K562 (cell line): ENCODE data around the gene NRP2. TPM values are rescaled to one million over a fixed set of nuclear protein-coding genes. Genes with fewer than 3 reads are reported as not detected.

Experiments
- ATAC-seq: fragments of 200-7000 bp; cut with Tn5 transposase; 3 replicates; pipeline ENCODE4 v1.9.1; 2020; ENCODE audit warnings: moderate library complexity
- BruUV-seq: library from RNA; stranded (reverse); fragments of 400-500 nt; replicated peaks from 2 replicates; lab custom pipeline; 2021; lab: Mats Ljungman, UMichigan
- CTCF ChIA-PET: fragments of 300-600 bp; formaldehyde crosslinking; extraction: SDS; loops from one replicate; lab custom pipeline; 2021; ENCODE audit warnings: low intra/inter-chr PET ratio; lab: Yijun Ruan, JAX
- POLR2A ChIA-PET: fragments of 300-600, 350-650 bp; sonication (Branson Sonifier 250); formaldehyde crosslinking; extraction: SDS; loops from one replicate; lab custom pipeline; 2021; ENCODE audit warnings: antibody characterized with exemption, inconsistent platforms; lab: Yijun Ruan, JAX
- DNase-seq, 4 experiments: peaks; one replicate each; pipeline versions ENCODE4 v3.0.0 to v3.0.0-alpha.2; 2011 to 2018; ENCODE audit warnings: low spot score in 3 of 4, mixed read lengths in 3 of 4; ENCODE audit errors: extremely low read depth in 1 of 4
- FAIRE-seq: peaks from 2 replicates; lab custom pipeline; 2011; peaks lifted over from hg19 to GRCh38; lab: Jason Lieb, UNC
- H2AFZ ChIP-seq: 2 replicates; pipeline ENCODE4 v1.6.0; 2011; ENCODE audit warnings: low read depth, low read length, control low read depth, inconsistent platforms
- H3K27ac ChIP-seq: fragments of 200-600 bp; 3 replicates; pipeline ENCODE4 v1.8.0; 2011; ENCODE audit warnings: low read depth, mild to moderate bottlenecking, control low read depth, inconsistent platforms, low read length, moderate library complexity, mixed read lengths; ENCODE audit errors: extremely low read depth
- H3K27me3 ChIP-seq, 2 experiments: fragments of 300-600 bp in 1 of 2; 2 replicates in 1 of 2; 3 replicates in 1 of 2; pipeline versions ENCODE4 v1.6.0 to v1.8.0; 2011; ENCODE audit warnings: inconsistent platforms in 2 of 2, low read length in 2 of 2, mild to moderate bottlenecking in 1 of 2, mixed read lengths in 1 of 2, moderate library complexity in 1 of 2; ENCODE audit not compliant: control insufficient read depth in 2 of 2, insufficient read depth in 2 of 2
- H3K36me3 ChIP-seq: fragments of 300-600 bp; 3 replicates; pipeline ENCODE4 v1.8.0; 2011; ENCODE audit warnings: mild to moderate bottlenecking, low read length, inconsistent platforms; ENCODE audit not compliant: control insufficient read depth, insufficient read depth
- H3K4me1 ChIP-seq, 2 experiments: fragments of 200-600 bp in 1 of 2; replicated peaks in 1 of 2; 2 replicates in 1 of 2; 3 replicates in 1 of 2; pipeline versions ENCODE4 v1.5.1 to v1.8.0; 2011; ENCODE audit warnings: inconsistent platforms in 2 of 2, low read length in 2 of 2, mild to moderate bottlenecking in 1 of 2, mixed read lengths in 1 of 2, moderate library complexity in 1 of 2; ENCODE audit not compliant: control insufficient read depth in 2 of 2, insufficient read depth in 2 of 2
- H3K4me2 ChIP-seq: 2 replicates; pipeline ENCODE4 v1.6.1; 2011; ENCODE audit warnings: low read length, control low read depth, inconsistent platforms, mixed read lengths; ENCODE audit not compliant: insufficient read depth
- H3K4me3 ChIP-seq: fragments of 200-600 bp; sonication (generic), shearing (Covaris generic); 2 replicates; pipeline ENCODE4 v1.5.1; 2016; ENCODE audit warnings: control low read depth, inconsistent platforms
- H3K79me2 ChIP-seq: fragments of 200-600 bp; 3 replicates; pipeline ENCODE4 v1.8.0; 2011; ENCODE audit warnings: low read length, inconsistent platforms; ENCODE audit not compliant: control insufficient read depth, insufficient read depth
- H3K9ac ChIP-seq, 2 experiments: 2 replicates each; pipeline versions ENCODE4 v1.6.0 to v1.6.1; 2011; ENCODE audit warnings: low read depth in 2 of 2, low read length in 2 of 2, control low read depth in 1 of 2, inconsistent platforms in 1 of 2, mild to moderate bottlenecking in 1 of 2, mixed read lengths in 1 of 2; ENCODE audit not compliant: insufficient read depth in 1 of 2
- H3K9me1 ChIP-seq: one replicate; pipeline ENCODE4 v1.6.0; 2011; ENCODE audit warnings: inconsistent platforms, mild to moderate bottlenecking, low read length, moderate library complexity; ENCODE audit not compliant: control insufficient read depth, insufficient read depth
- H3K9me3 ChIP-seq: replicated peaks from 2 replicates; pipeline ENCODE4 v1.5.1; 2011; ENCODE audit warnings: low read depth, low read length, inconsistent platforms; ENCODE audit not compliant: control insufficient read depth, insufficient read depth
- H4K20me1 ChIP-seq: replicated peaks from 2 replicates; pipeline ENCODE4 v1.6.1; 2011; ENCODE audit warnings: low read length, inconsistent platforms, mixed read lengths; ENCODE audit not compliant: control insufficient read depth, insufficient read depth
- C11orf30 ChIP-seq: fragments of 450-650 bp; IDR thresholded peaks from 2 replicates; pipeline ENCODE4 v1.6.1; 2016; ENCODE audit warnings: low read depth, mild to moderate bottlenecking
- CHD1 ChIP-seq: fragments of 200-600 bp; sonication (generic); IDR thresholded peaks from one replicate; pipeline ENCODE4 v1.6.1; 2012; ENCODE audit warnings: mild to moderate bottlenecking, moderate library complexity, low read length, inconsistent platforms
- MAFF ChIP-seq: IDR thresholded peaks from 2 replicates; pipeline ENCODE4 v1.6.1; 2012; ENCODE audit warnings: low read length, improper control_type of control experiment
- MAFG ChIP-seq: fragments of 450-650 bp; conservative IDR thresholded peaks from 2 replicates; pipeline ENCODE4 v1.6.1; 2016; ENCODE audit warnings: missing genetic modification characterization, missing compliant biosample characterization
- MAFK ChIP-seq: IDR thresholded peaks from 2 replicates; pipeline ENCODE4 v1.6.1; 2011; ENCODE audit warnings: low read length, improper control_type of control experiment
- NELFE ChIP-seq: IDR thresholded peaks from 2 replicates; pipeline ENCODE4 v1.6.1; 2011; ENCODE audit warnings: mild to moderate bottlenecking; ENCODE audit not compliant: insufficient read depth, insufficient read length
- ZNF316 ChIP-seq: fragments of 450-650 bp; IDR thresholded peaks from 2 replicates; pipeline ENCODE4 v1.6.1; 2016
- ZNF41 ChIP-seq: fragments of 250-450 bp; sonication (Bioruptor Pico); conservative IDR thresholded peaks from 2 replicates; pipeline ENCODE4 v1.4.0; 2020; ENCODE audit warnings: mild to moderate bottlenecking
- ZNF431 ChIP-seq: sonication (generic); formaldehyde crosslinking; IDR thresholded peaks from 2 replicates; pipeline ENCODE4 v1.8.0; 2022; ENCODE audit warnings: mild to moderate bottlenecking, missing genetic modification reagents
- WGBS: fragments of 100-300 bp; shearing (Covaris generic); methylation state at CpG from one replicate; pipeline ENCODE4 v1.1.6; 2016; ENCODE audit warnings: low coverage, mixed read lengths; ENCODE audit not compliant: insufficient coverage; ENCODE audit errors: missing lambda C conversion rate; 5-methylcytosine and 5-hydroxymethylcytosine counted together
- in situ Hi-C: fragments of 300-500 bp; cut with MboI; formaldehyde crosslinking; loops from 4 replicates; pipeline ENCODE4 v1.15.0; 2018; ENCODE audit warnings: inconsistent platforms, mixed read lengths
- intact Hi-C: fragments of 100-400 bp; cut with micrococcal nuclease; formaldehyde crosslinking; loops from 2 replicates; pipeline ENCODE4 v1.14.2; 2022
- polyA plus RNA-seq, 8 experiments: library from polyadenylated mRNA; depleted of rRNA in 4 of 8; stranded (reverse) in 5 of 8; unstranded in 3 of 8; fragments of >200 nt; fragmentation: Nextera tagmentation in 2 of 8; fragmentation: Illumina TruSeq in 1 of 8; extraction: Ambion mirVana in 2 of 8; extraction: Trizol in 1 of 8; gene quantifications; 2 replicates each; pipeline versions ENCODE4 v1.2.1 to v1.2.3, GENCODE V29; 2011 to 2014; ENCODE audit warnings: inconsistent platforms in 1 of 8, missing spikeins in 1 of 8
- total RNA-seq, 7 experiments: library from RNA; depleted of rRNA in 6 of 7; stranded (reverse); fragments of >200 nt in 6 of 7; fragmentation: Illumina TruSeq in 2 of 7; extraction: Trizol in 2 of 7; gene quantifications; 2 replicates each; pipeline versions ENCODE4 v1.2.1 to v1.2.3, GENCODE V29; 2011 to 2021; ENCODE audit warnings: low replicate concordance in 1 of 7
- TF ChIP-seq, protein P1 (sequence below): fragments of 450-650 bp; IDR thresholded peaks from 2 replicates; pipeline ENCODE4 v1.6.1; 2016; ENCODE audit warnings: low read depth, mild to moderate bottlenecking, moderate library complexity
- TF ChIP-seq, protein P2 (sequence below): sonication (generic); formaldehyde crosslinking; IDR thresholded peaks from 2 replicates; pipeline ENCODE4 v1.8.0; 2022; ENCODE audit warnings: missing genetic modification reagents, mild to moderate bottlenecking, borderline replicate concordance

Gene NRP2
- total and polyA plus RNA-seq, 9 of the 15 experiments (the other 6 are each of a cell fraction or from before 2014, with no cell fraction given): 0.05 to 0.31 (median 0.15) TPM; not detected in 5

DNA sequence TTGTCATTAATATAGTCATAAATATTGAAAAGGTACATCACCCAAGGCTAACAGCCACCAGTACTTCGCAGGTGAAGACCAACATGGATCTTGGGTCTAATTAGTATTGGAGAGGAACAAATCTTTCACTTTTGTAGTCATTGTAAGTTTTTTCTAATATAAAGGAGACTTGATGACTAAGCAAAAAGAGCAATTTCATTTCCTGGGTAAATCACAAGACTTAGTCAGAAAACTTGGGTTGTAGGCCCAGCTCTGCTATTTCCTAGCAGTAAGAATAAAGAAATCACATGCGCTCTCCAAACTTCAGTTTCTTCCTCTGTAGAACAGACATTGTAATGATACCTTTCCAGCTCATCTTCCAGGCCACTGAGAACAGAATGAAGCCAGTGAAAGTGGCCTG lies 40.9 kb downstream of the NRP2 start:
- TF ChIP-seq C11orf30 (peak; percentile 56), ZNF431 (no peak), MAFG (tag) (peak; percentile 64), MAFF (peak; percentile 24; the same call in 1 of the 2 replicates), ZNF316 (peak; percentile 71), MAFK (peak; percentile 51; the same call in 1 of the 2 replicates)

DNA sequence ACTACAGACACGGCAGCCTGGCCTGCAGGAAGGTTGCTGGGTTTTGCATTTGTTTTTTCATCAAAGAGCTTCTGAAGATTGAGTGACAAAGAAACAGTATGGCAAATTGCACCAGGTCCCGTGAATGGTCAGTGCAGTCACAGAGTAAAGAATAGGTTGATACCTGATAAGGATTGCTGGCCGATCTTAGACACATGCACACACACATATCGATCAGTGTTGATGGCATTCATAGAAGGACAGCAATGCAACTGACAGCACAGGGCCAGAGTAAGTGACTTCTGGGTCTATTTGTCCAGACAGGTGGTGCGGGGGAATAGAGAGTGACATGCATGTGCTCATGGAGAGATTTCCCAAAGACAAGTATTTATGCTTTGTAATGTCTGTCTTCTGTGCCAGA lies 42.8 kb downstream of the NRP2 start:
- no peaks in the 10 kb centered on the region for H3K9me1 ChIP-seq
- H4K20me1 ChIP-seq: no peaks in the 10 kb centered on the region
- H3K79me2 ChIP-seq: no peaks in the 10 kb centered on the region
- peaks cover 0 to 13% of the 10 kb centered on the region in 2 experiments; a peak in 1 of 5 replicates for H3K27me3 ChIP-seq
- BruUV-seq: no TSS peak
- CTCF ChIA-PET: no interaction called here
- no peak overlapping the region for H3K9ac ChIP-seq
- no peaks in the 10 kb centered on the region for H3K36me3 ChIP-seq
- intact Hi-C loops: no loop called here
- TF ChIP-seq ZNF41 (no peak), NELFE (no peak), CHD1 (no peak)
- TF ChIP-seq, protein P1, sequence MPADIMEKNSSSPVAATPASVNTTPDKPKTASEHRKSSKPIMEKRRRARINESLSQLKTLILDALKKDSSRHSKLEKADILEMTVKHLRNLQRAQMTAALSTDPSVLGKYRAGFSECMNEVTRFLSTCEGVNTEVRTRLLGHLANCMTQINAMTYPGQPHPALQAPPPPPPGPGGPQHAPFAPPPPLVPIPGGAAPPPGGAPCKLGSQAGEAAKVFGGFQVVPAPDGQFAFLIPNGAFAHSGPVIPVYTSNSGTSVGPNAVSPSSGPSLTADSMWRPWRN: no peak
- TF ChIP-seq, protein P2, sequence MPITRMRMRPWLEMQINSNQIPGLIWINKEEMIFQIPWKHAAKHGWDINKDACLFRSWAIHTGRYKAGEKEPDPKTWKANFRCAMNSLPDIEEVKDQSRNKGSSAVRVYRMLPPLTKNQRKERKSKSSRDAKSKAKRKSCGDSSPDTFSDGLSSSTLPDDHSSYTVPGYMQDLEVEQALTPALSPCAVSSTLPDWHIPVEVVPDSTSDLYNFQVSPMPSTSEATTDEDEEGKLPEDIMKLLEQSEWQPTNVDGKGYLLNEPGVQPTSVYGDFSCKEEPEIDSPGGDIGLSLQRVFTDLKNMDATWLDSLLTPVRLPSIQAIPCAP: no peak
- TF ChIP-seq, all 486 proteins: peak for 0
- Histone ChIP-seq H3K9me3 (no peaks in the 10 kb centered on the region), H3K4me1 (no peaks in the 10 kb centered on the region), H3K4me3 (no peak overlapping the region), H3K4me2 (no peak overlapping the region), H3K27ac (no peak overlapping the region), H2AFZ (no peak overlapping the region)
- ATAC-seq (no peak), FAIRE-seq (no peak), DNase-seq (no peak)
- in situ Hi-C loops: no loop called here
- POLR2A ChIA-PET: interaction anchor here (0.6 kb wide), 1 partner anchor 85 kb away, joined by 3 read pairs; no protein-coding TSS in a partner anchor
- 4% methylated on average over 5 of the region's 5 CpGs for WGBS

More for the DNA sequence above, 40.9 kb downstream of the NRP2 start:
- no peak overlapping the region for H3K4me3 ChIP-seq
- H3K36me3 ChIP-seq: no peaks in the 10 kb centered on the region
- no peak overlapping the region for H3K27ac ChIP-seq
- intact Hi-C loops (no loop called here), in situ Hi-C loops (no loop called here)
- WGBS: 11% methylated on average over 2 of the region's 2 CpGs
- H3K4me1 ChIP-seq: no peaks in the 10 kb centered on the region
- CTCF ChIA-PET: no interaction called here
- H3K9ac ChIP-seq: no peak overlapping the region
- ATAC-seq (no peak), DNase-seq (no peak), FAIRE-seq (no peak)
- no peak overlapping the region for H3K4me2 ChIP-seq
- H3K27me3 ChIP-seq: peaks cover 0 to 9% of the 10 kb centered on the region in 2 experiments; a peak in 2 of 5 replicates
- H3K9me1 ChIP-seq: no peaks in the 10 kb centered on the region
- no TSS peak for BruUV-seq
- no peaks in the 10 kb centered on the region for H3K9me3 ChIP-seq
- POLR2A ChIA-PET: no interaction called here
- H3K79me2 ChIP-seq: no peaks in the 10 kb centered on the region
- H4K20me1 ChIP-seq: no peaks in the 10 kb centered on the region
- H2AFZ ChIP-seq: no peak overlapping the region
